Measurements from ENCODE around the gene ERN2. TPM values are rescaled to one million over a fixed set of nuclear protein-coding genes. Genes with fewer than 3 reads are reported as not detected.

Gene ERN2
- total and polyA plus RNA-seq, 9 of the 15 experiments (the other 6 are each of a cell fraction or from before 2014, with no cell fraction given), result 0.07 to 1.5 (median 0.51) TPM; not detected in 3

GRCh38 chr16:23742766-23743165, 29.7 kb upstream of the ERN2 start (continued):
- no peak for TF ChIP-seq PCBP2 (IDR thresholded peaks at IDR 0.05; ENCODE audit: low read depth, low read length, poor library complexity, severe bottlenecking)

DNA sequence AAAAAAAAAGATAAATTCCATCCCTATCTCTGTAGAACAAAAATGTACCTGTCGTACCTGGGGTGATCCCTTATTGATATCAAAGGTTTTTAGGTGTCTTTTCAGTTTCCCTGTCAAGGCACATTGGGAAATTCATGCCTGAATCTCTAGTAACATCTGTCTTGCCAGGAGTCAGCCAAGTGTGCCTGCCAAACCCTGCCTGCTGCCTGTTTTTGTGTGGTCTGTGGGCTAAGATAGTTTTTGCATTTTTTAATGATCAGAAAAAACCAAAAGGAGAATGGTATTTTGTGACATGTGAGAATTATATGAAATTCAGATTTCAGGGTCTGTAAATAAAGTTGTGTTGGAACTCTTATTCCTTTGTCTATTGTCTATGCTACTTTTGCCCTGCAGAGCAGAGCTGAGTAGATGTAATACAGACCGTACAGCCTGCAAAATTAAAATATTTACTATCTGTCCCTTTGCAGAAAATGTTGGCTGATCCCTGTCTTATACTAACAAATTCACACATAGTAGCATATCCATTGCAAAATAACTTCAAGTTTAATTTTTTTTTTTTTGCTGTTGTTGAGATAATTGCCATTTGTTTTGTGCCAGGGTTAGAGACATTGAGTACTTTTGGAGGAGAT, 28.8 kb upstream of the ERN2 start:
- FAIRE-seq, result no peak
- no peak overlapping the region for H3K4me3 ChIP-seq
- no peak for DNase-seq (ENCODE audit: extremely low read depth in 1 of 4, low spot score in 3 of 4)
- no peaks in the 10 kb centered on the region for H3K36me3 ChIP-seq (ENCODE audit: control insufficient read depth, insufficient read depth, low read length)
- no peak overlapping the region for H3K27ac ChIP-seq (ENCODE audit: extremely low read depth, low read depth, low read length)
- H3K9me3 ChIP-seq (replicated peaks; ENCODE audit: control insufficient read depth, insufficient read depth, low read depth, low read length), result no peaks in the 10 kb centered on the region
- no peaks in the 10 kb centered on the region for H3K9me1 ChIP-seq (ENCODE audit: control insufficient read depth, insufficient read depth, low read length)
- no peak overlapping the region for H2AFZ ChIP-seq (ENCODE audit: low read depth, low read length)
- WGBS (ENCODE audit: insufficient coverage, low coverage, missing lambda C conversion rate), result 8% methylated on average over 2 of the region's 2 CpGs
- BruUV-seq (replicated peaks), result no TSS peak
- in situ Hi-C loops (cut with MboI) (no loop called here), intact Hi-C loops (cut with micrococcal nuclease) (loop anchor here (2.0 kb wide), 1 partner anchor 295 kb away; no protein-coding TSS in a partner anchor)
- ATAC-seq, result no peak
- no peak overlapping the region for H3K9ac ChIP-seq (ENCODE audit: insufficient read depth in 1 of 2, low read depth in 2 of 2, low read length in 2 of 2)
- no peaks in the 10 kb centered on the region for H3K4me1 ChIP-seq (replicated peaks in 1 of 2; ENCODE audit: control insufficient read depth in 2 of 2, insufficient read depth in 2 of 2, low read length in 2 of 2)
- H4K20me1 ChIP-seq (replicated peaks; ENCODE audit: control insufficient read depth, insufficient read depth, low read length), result no peaks in the 10 kb centered on the region
- H3K27me3 ChIP-seq (ENCODE audit: control insufficient read depth in 2 of 2, insufficient read depth in 2 of 2, low read length in 2 of 2), result peaks cover 0 to 9% of the 10 kb centered on the region in 2 experiments; a peak in 2 of 5 replicates
- POLR2A ChIA-PET, result no interaction called here
- H3K4me2 ChIP-seq (ENCODE audit: insufficient read depth, low read length), result no peak overlapping the region
- CTCF ChIA-PET (ENCODE audit: low intra/inter-chr PET ratio), result interaction anchor here (0.6 kb wide), 1 partner anchor 93 kb away, joined by 4 read pairs; no protein-coding TSS in a partner anchor
- H3K79me2 ChIP-seq (ENCODE audit: control insufficient read depth, insufficient read depth, low read length), result no peaks in the 10 kb centered on the region
- TF ChIP-seq, protein P1, sequence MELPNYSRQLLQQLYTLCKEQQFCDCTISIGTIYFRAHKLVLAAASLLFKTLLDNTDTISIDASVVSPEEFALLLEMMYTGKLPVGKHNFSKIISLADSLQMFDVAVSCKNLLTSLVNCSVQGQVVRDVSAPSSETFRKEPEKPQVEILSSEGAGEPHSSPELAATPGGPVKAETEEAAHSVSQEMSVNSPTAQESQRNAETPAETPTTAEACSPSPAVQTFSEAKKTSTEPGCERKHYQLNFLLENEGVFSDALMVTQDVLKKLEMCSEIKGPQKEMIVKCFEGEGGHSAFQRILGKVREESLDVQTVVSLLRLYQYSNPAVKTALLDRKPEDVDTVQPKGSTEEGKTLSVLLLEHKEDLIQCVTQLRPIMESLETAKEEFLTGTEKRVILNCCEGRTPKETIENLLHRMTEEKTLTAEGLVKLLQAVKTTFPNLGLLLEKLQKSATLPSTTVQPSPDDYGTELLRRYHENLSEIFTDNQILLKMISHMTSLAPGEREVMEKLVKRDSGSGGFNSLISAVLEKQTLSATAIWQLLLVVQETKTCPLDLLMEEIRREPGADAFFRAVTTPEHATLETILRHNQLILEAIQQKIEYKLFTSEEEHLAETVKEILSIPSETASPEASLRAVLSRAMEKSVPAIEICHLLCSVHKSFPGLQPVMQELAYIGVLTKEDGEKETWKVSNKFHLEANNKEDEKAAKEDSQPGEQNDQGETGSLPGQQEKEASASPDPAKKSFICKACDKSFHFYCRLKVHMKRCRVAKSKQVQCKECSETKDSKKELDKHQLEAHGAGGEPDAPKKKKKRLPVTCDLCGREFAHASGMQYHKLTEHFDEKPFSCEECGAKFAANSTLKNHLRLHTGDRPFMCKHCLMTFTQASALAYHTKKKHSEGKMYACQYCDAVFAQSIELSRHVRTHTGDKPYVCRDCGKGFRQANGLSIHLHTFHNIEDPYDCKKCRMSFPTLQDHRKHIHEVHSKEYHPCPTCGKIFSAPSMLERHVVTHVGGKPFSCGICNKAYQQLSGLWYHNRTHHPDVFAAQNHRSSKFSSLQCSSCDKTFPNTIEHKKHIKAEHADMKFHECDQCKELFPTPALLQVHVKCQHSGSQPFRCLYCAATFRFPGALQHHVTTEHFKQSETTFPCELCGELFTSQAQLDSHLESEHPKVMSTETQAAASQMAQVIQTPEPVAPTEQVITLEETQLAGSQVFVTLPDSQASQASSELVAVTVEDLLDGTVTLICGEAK (IDR thresholded peaks at IDR 0.05), result no peak
- TF ChIP-seq, protein P1 (CRISPR knock-in tag; IDR thresholded peaks at IDR 0.05), result no peak
- TF ChIP-seq RB1 (IDR thresholded peaks at IDR 0.05; ENCODE audit: low read depth) (no peak), NBN (IDR thresholded peaks at IDR 0.05; ENCODE audit: low read depth) (no peak), HNRNPL (IDR thresholded peaks at IDR 0.05; ENCODE audit: low read depth, low read length) (no peak), IRF9 (tag; IDR thresholded peaks at IDR 0.05) (no peak), RHOXF2B (CRISPR knock-in tag; conservative IDR thresholded peaks at IDR 0.05) (no peak)
- TF ChIP-seq, protein P2, sequence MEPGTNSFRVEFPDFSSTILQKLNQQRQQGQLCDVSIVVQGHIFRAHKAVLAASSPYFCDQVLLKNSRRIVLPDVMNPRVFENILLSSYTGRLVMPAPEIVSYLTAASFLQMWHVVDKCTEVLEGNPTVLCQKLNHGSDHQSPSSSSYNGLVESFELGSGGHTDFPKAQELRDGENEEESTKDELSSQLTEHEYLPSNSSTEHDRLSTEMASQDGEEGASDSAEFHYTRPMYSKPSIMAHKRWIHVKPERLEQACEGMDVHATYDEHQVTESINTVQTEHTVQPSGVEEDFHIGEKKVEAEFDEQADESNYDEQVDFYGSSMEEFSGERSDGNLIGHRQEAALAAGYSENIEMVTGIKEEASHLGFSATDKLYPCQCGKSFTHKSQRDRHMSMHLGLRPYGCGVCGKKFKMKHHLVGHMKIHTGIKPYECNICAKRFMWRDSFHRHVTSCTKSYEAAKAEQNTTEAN (CRISPR knock-in tag; IDR thresholded peaks at IDR 0.05), result no peak
